Tibial nerve (tissue), 4 donors: Measurements from ENCODE around the gene TRDN.

Source experiments
- EP300 ChIP-seq, 2 donors: sonication (generic); formaldehyde crosslinking; IDR thresholded peaks; one replicate each; pipeline ENCODE4 v1.6.1; 2017; ENCODE audit warnings: antibody characterized with exemption in 2 of 2, mild to moderate bottlenecking in 1 of 2
- TF ChIP-seq, protein P1 (sequence below), 5 experiments: fragments of 200-600 bp in 3 of 5; fragments of 450-650 bp in 2 of 5; sonication (generic) in 3 of 5; IDR thresholded peaks; one replicate each; pipeline ENCODE4 v1.5.1; 2016 to 2019; ENCODE audit warnings: antibody characterized with exemption in 5 of 5, mild to moderate bottlenecking in 3 of 5, moderate library complexity in 2 of 5

DNA sequence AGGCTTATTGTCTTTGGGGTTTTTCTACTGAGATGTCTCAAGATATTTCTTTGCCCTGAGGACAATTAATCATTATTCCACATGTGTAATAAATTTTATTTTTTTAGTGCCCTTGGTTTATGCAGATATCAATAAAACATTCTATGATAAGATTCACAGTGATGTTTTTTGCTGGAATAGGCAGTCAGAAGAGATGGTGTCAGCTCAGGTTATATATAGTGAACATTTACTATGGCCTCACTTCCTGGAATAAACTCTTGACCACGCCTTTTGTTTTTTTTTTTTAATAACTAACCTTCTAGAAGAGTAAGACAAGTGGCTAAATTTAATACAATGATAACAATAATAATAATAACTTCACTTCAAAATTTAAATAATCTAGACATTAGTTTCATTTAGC is 209.7 kb downstream of the TRDN start:
- TF ChIP-seq, protein P1, sequence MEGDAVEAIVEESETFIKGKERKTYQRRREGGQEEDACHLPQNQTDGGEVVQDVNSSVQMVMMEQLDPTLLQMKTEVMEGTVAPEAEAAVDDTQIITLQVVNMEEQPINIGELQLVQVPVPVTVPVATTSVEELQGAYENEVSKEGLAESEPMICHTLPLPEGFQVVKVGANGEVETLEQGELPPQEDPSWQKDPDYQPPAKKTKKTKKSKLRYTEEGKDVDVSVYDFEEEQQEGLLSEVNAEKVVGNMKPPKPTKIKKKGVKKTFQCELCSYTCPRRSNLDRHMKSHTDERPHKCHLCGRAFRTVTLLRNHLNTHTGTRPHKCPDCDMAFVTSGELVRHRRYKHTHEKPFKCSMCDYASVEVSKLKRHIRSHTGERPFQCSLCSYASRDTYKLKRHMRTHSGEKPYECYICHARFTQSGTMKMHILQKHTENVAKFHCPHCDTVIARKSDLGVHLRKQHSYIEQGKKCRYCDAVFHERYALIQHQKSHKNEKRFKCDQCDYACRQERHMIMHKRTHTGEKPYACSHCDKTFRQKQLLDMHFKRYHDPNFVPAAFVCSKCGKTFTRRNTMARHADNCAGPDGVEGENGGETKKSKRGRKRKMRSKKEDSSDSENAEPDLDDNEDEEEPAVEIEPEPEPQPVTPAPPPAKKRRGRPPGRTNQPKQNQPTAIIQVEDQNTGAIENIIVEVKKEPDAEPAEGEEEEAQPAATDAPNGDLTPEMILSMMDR (IDR thresholded peaks at IDR 0.05), result no peak
- no peak for TF ChIP-seq EP300 (IDR thresholded peaks at IDR 0.05)
